ENCODE data around the gene PPM1H. TPM values are rescaled to one million over a fixed set of nuclear protein-coding genes. Genes with fewer than 3 reads are reported as not detected.

PPM1H gene
- polyA plus RNA-seq, 1 donor from 2014 or later, result not detected

DNA sequence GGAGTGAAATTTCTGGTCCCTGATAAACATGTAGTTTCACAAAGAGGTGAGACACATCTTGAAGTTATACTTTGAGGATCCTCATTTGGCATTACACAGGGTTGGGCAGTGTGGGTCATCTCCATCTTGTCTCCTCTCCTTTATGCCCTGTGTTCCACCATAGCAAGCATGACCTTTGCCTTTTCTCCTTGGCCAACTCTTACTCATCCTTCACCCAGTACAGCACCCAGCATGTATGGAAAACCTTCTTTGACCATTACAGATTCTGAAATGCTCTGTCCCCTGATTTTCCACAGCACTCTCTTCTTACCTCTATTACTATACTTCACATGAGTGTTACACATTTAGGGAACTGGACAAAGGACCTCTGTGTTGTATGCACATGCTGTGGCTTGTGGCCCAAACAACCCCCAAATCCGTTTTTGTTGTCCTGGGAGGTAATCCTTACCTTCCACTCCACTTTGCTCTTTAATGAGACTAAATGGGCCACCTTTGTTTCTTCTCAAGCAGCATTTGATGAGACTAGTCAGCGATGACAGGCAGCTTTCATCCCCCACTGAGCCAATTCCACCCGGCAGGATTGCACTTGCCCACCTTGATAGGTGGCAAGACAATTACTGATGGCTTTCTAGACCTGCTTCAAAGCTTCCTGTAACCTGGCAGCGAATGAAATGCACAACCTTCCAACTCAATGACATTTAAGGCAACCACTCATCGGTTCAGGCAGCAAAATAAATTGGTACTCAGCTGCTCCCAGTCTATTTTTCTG is 304.8 kb downstream of the PPM1H start:
- H3K4me1 Mint-ChIP-seq, result peaks cover 4 to 8% (median 7%) of the 10 kb centered on the region in 3 donors
- H3K9me3 Mint-ChIP-seq, result peaks cover 0 to 3% (median 0%) of the 10 kb centered on the region in 3 donors
- H3K27me3 Mint-ChIP-seq, result peaks cover 57% of the 10 kb centered on the region

DNA sequence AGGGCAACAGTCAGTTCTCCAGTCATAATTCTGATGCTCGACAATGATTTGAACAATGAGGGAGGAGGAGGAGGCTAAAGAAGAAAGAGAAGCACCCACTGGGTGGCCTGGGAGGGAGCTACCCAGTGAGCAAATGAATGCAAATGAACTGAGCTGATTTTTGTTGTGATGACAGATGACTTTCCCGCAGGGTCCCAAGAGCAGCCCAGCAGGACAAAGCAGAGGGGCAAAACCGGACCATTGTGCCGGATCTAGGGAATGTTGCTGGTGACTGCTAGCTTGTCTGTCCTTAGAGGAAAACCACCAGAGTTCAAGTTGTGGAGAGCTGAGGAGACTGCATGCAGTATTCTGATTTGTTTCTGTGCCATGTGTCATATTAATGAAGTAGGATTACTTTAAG is 305.5 kb downstream of the PPM1H start:
- H3K4me1 Mint-ChIP-seq, result peaks cover 4 to 8% (median 7%) of the 10 kb centered on the region in 3 donors
- H3K36me3 Mint-ChIP-seq, result no peaks in the 10 kb centered on the region
- H3K27me3 Mint-ChIP-seq, result peaks cover 51% of the 10 kb centered on the region
- H3K4me3 Mint-ChIP-seq, result no peak overlapping the region
- H3K27ac Mint-ChIP-seq, result no peak overlapping the region
- peaks cover 0 to 3% (median 0%) of the 10 kb centered on the region in 3 donors for H3K9me3 Mint-ChIP-seq

More for the DNA sequence above, 304.8 kb downstream of the PPM1H start:
- H3K27ac Mint-ChIP-seq, result no peak overlapping the region
- H3K36me3 Mint-ChIP-seq, result no peaks in the 10 kb centered on the region
- no peak overlapping the region for H3K4me3 Mint-ChIP-seq

DNA sequence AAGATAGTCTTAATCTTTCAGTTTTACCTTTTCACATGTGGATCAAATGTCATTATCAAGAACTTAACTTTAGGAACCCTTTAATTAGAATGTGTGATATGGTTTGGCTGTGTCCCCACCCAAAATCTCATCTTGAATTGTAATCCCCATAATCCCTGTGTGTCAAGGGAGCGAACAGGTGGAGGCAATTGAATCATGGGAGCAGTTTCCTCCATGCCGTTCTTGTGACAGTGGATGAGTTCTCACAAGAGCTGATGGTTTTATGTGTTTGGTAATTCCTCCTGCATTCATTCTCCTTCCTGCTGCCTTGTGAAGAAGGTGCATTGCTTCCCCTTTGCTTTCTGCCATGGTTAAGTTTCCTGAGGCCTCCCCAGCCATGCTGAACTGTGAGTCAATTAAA is 307.8 kb downstream of the PPM1H start:
- Mint-ChIP-seq H3K4me3 (no peak overlapping the region), H3K36me3 (no peaks in the 10 kb centered on the region), H3K4me1 (peaks cover 3 to 6% (median 4%) of the 10 kb centered on the region in 3 donors), H3K27ac (no peak overlapping the region), H3K27me3 (peaks cover 34% of the 10 kb centered on the region), H3K9me3 (peaks cover 0 to 3% (median 0%) of the 10 kb centered on the region in 3 donors)

DNA sequence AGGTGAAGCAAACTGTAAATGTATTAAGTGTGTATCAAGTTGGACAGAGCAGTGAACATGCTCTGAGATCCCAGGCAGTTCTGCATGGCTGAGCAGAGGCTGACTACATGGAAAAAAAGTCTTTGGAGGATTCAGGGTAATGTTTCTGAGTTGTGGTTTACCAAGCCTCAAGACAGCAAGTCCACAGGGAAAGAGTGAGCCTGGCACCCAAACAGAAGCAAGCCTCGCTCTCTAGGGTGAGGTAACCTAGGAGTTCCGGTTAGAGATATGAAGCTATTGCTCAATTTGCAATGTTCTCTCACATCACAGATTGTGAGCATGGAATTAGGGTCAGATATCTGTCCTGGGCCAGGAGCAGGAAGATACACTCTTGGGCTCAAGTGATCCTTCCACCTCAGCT is 309.7 kb downstream of the PPM1H start:
- Mint-ChIP-seq H3K27ac (no peak overlapping the region), H3K4me3 (no peak overlapping the region), H3K27me3 (peaks cover 21% of the 10 kb centered on the region), H3K4me1 (peaks cover 0 to 6% (median 6%) of the 10 kb centered on the region in 3 donors), H3K36me3 (no peaks in the 10 kb centered on the region), H3K9me3 (peaks cover 0 to 3% (median 0%) of the 10 kb centered on the region in 3 donors)

DNA sequence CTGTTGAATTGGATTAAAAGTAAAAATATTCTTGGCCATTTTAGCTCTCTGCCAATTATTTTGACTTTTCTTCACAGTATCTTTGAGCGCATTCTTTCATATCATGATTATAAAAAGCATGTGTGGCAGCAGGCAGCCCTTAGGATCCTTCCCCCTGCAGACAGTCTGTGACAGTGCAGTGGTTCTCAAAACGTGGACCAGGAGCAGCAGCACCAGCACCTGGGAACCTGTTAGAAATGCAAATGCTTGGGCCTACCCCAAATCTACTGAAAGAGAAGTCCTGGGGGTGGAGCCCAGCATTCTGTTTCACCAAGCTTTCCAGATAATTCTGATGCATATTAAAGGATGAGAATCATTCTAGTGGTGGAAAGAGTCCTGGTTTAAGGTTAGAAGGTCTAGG is 312.8 kb downstream of the PPM1H start:
- no peaks in the 10 kb centered on the region for H3K36me3 Mint-ChIP-seq
- H3K27me3 Mint-ChIP-seq, result peaks cover 8% of the 10 kb centered on the region
- H3K4me3 Mint-ChIP-seq, result no peak overlapping the region
- H3K27ac Mint-ChIP-seq, result no peak overlapping the region
- H3K4me1 Mint-ChIP-seq, result peaks cover 0 to 6% (median 6%) of the 10 kb centered on the region in 3 donors
- no peaks in the 10 kb centered on the region for H3K9me3 Mint-ChIP-seq

DNA sequence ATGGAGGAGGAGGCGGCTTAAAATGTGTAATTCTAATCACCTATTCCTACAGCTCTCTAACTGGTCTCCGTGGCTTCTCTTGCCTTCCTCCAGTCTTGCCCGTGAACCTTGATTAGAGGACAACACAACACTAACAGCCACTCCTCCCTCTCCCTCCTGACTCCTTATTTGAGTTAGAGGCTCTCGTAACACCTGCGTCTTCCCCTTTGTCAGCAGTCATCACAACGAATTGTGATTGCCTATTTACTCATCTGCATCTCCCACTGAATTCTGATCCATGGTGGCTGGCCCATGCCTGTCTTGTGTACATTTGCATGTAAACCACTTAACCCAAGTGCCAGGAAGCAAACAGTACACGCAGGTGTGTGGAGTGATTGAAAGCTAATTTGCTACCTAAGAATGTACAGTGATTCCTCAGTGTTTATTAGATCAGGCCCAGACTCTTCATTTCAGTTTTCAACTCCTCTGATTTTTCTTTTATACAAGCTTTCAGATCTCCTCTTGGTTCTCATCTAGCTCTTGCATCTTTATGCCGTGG is 313.8 kb downstream of the PPM1H start:
- H3K27me3 Mint-ChIP-seq, result peaks cover 4% of the 10 kb centered on the region
- H3K4me1 Mint-ChIP-seq, result peaks cover 0 to 6% (median 6%) of the 10 kb centered on the region in 3 donors
- no peak overlapping the region for H3K4me3 Mint-ChIP-seq
- H3K36me3 Mint-ChIP-seq, result peaks cover 3% of the 10 kb centered on the region
- no peaks in the 10 kb centered on the region for H3K9me3 Mint-ChIP-seq
- no peak overlapping the region for H3K27ac Mint-ChIP-seq

DNA sequence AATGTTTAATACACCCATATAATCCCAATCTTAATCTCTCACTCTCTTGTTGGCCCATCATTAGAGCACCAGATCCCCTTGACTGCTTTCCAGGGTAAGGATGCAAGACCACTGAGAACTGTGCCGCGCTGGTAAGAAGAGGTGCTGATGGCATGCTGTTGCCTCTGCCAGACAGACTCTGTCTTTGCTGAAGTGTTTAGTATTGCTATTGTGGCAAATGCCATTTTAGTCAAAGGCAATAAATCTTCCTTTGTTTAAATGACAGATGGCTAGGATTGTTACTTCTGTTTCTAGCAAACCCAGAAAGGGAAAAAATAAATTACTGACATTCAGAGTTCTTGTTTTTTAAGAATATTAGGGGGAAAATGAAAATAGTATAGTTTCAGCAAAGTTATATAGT is 316.0 kb downstream of the PPM1H start:
- Mint-ChIP-seq H3K27ac (no peak overlapping the region), H3K9me3 (no peaks in the 10 kb centered on the region), H3K36me3 (peaks cover 3% of the 10 kb centered on the region), H3K27me3 (no peaks in the 10 kb centered on the region), H3K4me3 (no peak overlapping the region), H3K4me1 (peaks cover 0 to 6% (median 6%) of the 10 kb centered on the region in 3 donors)

DNA sequence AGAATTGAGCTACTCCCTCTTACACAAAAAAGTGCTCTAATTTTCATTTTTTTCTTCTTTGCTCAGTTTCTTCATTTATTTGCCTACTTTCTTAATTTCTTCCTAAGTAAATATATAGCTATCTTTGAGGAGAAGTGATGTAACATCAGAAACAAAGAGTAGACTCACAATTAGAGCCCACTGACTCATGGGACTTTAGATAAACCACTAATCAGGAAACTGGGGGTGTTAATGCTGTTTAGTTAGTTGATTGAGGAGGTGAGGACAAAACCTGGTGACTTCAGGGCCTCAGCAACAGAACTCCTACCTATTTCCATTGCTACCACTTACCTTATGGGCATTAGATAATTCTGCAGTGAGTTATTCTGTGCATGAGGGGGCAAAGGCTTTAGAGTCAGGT is 316.6 kb downstream of the PPM1H start:
- Mint-ChIP-seq H3K9me3 (no peaks in the 10 kb centered on the region), H3K4me3 (no peak overlapping the region), H3K36me3 (peaks cover 3% of the 10 kb centered on the region), H3K27me3 (no peaks in the 10 kb centered on the region), H3K4me1 (peaks cover 0 to 6% (median 6%) of the 10 kb centered on the region in 3 donors), H3K27ac (no peak overlapping the region)

DNA sequence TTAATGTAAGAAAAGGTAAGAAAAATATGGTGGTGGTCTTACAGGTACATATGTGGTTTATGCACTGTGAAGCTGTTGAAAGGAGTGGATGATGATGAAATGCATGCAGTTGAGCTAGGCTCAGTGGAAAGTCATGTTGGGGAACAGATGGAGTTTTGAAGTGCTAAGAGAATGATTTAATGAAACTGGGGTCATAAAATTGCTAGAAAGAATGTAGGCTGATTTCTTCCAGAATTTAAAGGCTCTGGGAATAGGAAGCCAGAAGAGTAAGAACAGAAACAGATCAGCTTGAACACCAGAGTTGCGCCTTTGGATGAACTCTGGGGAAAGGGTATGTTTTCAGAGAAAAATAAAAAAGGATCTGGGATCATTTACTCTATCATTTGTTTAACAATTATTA is 321.9 kb downstream of the PPM1H start:
- no peaks in the 10 kb centered on the region for H3K9me3 Mint-ChIP-seq
- no peaks in the 10 kb centered on the region for H3K27me3 Mint-ChIP-seq
- H3K27ac Mint-ChIP-seq, result no peak overlapping the region
- H3K36me3 Mint-ChIP-seq, result peaks cover 6% of the 10 kb centered on the region
- H3K4me1 Mint-ChIP-seq, result peaks cover 3 to 8% (median 6%) of the 10 kb centered on the region in 3 donors
- H3K4me3 Mint-ChIP-seq, result no peak overlapping the region

DNA sequence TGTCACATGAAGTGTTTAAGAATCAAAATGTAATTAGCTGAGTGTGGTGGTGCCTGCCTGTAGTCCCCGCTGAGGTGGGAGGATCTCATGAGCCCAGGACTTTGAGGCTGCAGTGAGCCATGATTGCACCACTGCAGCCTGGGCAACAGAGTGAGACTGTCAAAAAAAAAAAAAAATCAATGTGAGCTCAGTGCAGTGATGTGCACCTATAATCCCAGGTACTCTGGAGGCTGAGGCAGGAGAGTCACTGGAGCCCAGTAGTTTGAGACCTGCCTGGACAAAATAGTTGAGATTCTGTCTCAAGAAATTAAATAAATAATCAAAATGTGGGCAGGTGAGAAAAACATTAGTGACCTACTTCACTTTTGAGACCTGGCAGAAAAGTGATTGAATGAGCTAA is 328.3 kb downstream of the PPM1H start:
- peak overlapping the region in 1 of 4 donors; percentile 99 for H3K4me3 Mint-ChIP-seq
- H3K4me1 Mint-ChIP-seq, result peaks cover 21 to 40% (median 35%) of the 10 kb centered on the region in 3 donors
- no peaks in the 10 kb centered on the region for H3K27me3 Mint-ChIP-seq
- H3K27ac Mint-ChIP-seq, result peak overlapping the region in 2 of 3 donors; percentile 52 to 73
- H3K36me3 Mint-ChIP-seq, result peaks cover 7% of the 10 kb centered on the region
- no peaks in the 10 kb centered on the region for H3K9me3 Mint-ChIP-seq

DNA sequence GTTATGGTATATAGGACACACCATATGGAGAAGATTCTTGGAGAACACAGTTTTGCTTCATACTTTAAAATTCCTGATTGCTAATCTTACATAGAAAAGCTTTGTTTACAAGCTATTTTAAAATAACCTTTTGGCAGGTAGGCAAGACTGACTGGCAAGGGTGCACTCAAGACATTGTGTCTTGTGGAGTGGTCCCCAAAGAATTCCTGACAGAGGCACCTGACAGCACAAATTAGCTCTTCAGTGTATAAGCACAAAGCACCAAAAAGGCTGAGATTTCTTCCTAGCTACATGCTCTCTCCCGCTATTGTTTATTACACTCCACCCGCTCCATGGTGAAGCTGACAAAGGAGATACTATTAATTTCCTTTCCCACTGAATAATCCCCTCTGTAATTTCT is 329.0 kb downstream of the PPM1H start:
- Mint-ChIP-seq H3K36me3 (peaks cover 7% of the 10 kb centered on the region), H3K4me3 (peak overlapping the region in 2 of 4 donors; percentile 56 to 99), H3K27ac (peak overlapping the region in 2 of 3 donors; percentile 52 to 73), H3K9me3 (no peaks in the 10 kb centered on the region), H3K27me3 (no peaks in the 10 kb centered on the region), H3K4me1 (peaks cover 26 to 40% (median 35%) of the 10 kb centered on the region in 3 donors)

DNA sequence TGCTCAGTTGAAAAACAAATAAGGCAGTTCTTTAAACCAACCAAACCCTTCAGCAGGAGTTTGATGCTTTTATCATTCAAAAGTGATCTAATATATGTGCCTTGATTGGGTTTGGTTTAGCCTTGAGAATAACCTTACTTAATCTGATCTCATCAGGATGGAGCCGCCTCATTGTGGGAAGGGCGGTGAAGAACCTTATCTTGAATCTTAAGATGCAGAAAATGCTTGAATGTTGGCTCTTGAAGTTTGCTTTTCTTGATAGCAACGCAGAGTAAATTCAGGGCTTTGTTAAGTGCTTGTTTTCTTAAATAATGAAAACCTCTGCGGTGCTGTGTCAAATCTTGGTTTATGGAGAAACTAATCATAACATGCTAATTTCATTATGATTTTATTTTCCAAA is 330.1 kb downstream of the PPM1H start:
- no peaks in the 10 kb centered on the region for H3K9me3 Mint-ChIP-seq
- peak overlapping the region in 2 of 3 donors; percentile 54 to 73 for H3K27ac Mint-ChIP-seq
- H3K4me3 Mint-ChIP-seq, result peak overlapping the region in 3 of 4 donors; percentile 5 to 99 (median 30)
- H3K4me1 Mint-ChIP-seq, result peaks cover 23 to 37% (median 32%) of the 10 kb centered on the region in 3 donors
- peaks cover 7% of the 10 kb centered on the region for H3K36me3 Mint-ChIP-seq
- no peaks in the 10 kb centered on the region for H3K27me3 Mint-ChIP-seq

DNA sequence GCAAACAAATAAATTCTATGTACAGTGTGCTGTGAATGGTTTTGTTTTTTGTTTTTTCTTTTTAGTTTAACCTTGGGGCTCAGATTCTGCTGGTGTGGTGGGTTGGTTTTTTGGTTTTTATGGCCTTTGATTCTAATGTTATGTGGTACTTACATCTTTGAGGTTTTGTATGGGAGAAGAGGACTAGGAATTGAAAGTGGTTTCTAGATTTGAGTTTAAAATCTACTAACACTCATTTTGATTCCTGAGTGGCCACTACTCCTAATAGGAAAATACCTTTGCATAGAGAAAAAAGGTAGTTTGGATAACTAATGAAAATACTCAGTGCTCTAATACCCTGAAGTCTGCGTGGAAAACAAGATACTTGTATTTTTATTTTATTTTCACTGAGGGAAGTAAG is 330.6 kb downstream of the PPM1H start:
- Mint-ChIP-seq H3K9me3 (no peaks in the 10 kb centered on the region), H3K27me3 (no peaks in the 10 kb centered on the region), H3K4me1 (peaks cover 23 to 37% (median 32%) of the 10 kb centered on the region in 3 donors), H3K27ac (peak overlapping the region; percentile 100), H3K4me3 (peak overlapping the region; percentile 84 to 99 (median 98)), H3K36me3 (peaks cover 5% of the 10 kb centered on the region)

DNA sequence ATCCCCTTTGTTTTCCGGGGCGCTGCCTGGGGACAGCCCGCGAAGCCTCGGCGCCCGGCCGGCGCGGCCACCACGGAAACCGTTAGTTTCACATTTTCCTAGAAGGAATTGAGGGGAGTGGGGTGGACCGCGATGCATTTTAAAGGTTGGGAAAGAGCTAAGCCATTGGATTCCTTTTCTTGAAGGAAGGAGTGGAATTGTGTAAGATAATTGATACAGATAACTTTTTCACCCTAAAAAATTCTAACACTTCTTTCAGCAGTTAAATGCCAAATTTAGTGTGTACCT is 331.2 kb downstream of the PPM1H start:
- Mint-ChIP-seq H3K9me3 (no peaks in the 10 kb centered on the region), H3K27me3 (no peaks in the 10 kb centered on the region), H3K27ac (peak overlapping the region; percentile 100), H3K36me3 (peaks cover 5% of the 10 kb centered on the region), H3K4me3 (peak overlapping the region; percentile 84 to 99 (median 98)), H3K4me1 (peaks cover 23 to 37% (median 30%) of the 10 kb centered on the region in 3 donors)

DNA sequence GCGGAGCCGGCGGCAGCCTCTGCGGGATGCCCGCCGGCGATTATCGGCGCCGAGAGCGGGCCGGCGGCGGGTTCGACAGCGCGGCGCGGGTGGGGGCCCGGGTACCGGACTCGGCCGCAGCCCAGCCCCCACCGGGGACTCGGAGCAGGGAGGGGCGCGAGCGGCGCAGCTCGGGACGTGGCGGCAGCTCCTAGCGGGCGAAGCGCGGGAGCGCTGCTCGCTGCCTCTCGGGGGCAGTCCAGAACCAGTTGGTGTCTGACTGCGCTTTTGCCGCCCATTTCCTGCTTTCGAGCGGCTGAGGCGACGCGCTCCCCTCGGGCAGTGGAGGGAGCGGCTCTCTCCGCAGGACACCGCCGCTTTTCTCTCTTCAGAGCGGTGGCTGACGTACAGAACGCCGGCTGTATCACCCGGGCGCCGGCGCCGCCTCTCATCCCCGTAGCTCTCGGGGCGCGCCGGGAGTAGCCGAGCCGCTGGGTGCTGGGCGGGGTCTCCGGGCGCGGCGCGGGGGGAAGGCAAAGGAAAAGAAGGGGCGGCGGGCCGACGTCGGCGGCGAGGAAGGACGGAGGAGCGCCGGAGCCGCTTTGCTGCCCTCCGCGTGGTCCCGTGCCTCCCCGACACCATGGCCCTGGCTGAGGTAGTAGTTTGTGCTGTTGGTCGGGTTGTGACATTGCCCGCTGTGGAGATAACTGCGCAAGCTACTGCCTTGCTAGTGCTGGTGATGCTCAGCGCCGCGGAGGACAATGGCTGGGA is 331.7 kb downstream of the PPM1H start:
- Mint-ChIP-seq H3K27me3 (no peaks in the 10 kb centered on the region), H3K4me1 (peaks cover 23 to 37% (median 30%) of the 10 kb centered on the region in 3 donors), H3K4me3 (peak overlapping the region; percentile 84 to 99 (median 98)), H3K27ac (peak overlapping the region; percentile 100), H3K36me3 (peaks cover 5% of the 10 kb centered on the region), H3K9me3 (no peaks in the 10 kb centered on the region)
